BE2C (cell line): Measurements from ENCODE around the gene PTGES.

Source experiments
- DNase-seq: peaks from one replicate; pipeline ENCODE4 v3.0.0-alpha.2; 2020
- H3K27me3 ChIP-seq: fragments of 250-450 bp; sonication (Bioruptor Pico); 2 replicates; pipeline ENCODE4 v1.5.1; 2020; ENCODE audit warnings: mild to moderate bottlenecking
- H3K36me3 ChIP-seq: fragments of 250-450 bp; sonication (Bioruptor Pico); 2 replicates; pipeline ENCODE4 v1.5.1; 2020; ENCODE audit warnings: mild to moderate bottlenecking
- H3K4me1 ChIP-seq: fragments of 250-450 bp; sonication (Bioruptor Pico); 2 replicates; pipeline ENCODE4 v1.5.1; 2020
- H3K4me3 ChIP-seq: 2 replicates; pipeline ENCODE4 v1.5.1; 2011; ENCODE audit warnings: low read depth, low read length
- H3K9me3 ChIP-seq: fragments of 250-450 bp; sonication (Bioruptor Pico); 2 replicates; pipeline ENCODE4 v1.5.1; 2020
- TF ChIP-seq, protein P1 (sequence below): IDR thresholded peaks from 2 replicates; pipeline ENCODE4 v1.5.1; 2012; ENCODE audit warnings: mild to moderate bottlenecking, low read depth, low read length

Gene PTGES

DNA sequence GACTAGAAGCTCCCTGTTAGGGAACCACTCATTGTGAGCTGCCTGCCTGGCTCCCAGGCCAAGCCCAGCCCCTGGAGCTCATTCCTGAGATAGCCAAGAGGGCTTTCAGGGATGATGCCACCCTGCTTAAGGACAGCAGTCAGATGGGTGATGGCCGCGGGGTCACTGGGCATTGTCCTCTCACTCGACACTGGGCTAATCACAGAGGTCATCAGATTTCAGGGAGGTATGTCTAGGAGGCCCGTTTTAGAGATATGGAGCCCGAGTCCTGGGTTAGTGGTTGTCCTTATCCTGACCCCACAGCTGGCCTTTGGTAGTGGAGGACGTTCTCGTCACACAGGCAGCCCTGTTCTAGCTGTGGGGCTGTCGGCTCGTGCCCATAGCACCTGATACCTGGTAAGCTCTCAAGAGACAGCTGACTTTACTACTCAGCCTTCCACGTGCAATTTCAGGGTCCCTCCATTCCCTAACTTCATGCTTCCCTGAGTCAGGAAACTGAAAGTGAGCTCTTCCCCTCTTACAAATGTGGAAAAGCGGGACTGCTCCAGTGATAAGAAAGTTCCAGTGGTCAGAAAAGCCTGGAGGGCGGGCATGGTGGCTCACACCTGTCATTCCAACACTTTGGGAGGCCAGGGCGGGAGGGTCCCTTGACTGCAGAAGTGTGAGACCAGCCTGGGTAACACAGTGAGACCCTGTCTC, 7.1 kb upstream of the PTGES start:
- TF ChIP-seq, protein P1, sequence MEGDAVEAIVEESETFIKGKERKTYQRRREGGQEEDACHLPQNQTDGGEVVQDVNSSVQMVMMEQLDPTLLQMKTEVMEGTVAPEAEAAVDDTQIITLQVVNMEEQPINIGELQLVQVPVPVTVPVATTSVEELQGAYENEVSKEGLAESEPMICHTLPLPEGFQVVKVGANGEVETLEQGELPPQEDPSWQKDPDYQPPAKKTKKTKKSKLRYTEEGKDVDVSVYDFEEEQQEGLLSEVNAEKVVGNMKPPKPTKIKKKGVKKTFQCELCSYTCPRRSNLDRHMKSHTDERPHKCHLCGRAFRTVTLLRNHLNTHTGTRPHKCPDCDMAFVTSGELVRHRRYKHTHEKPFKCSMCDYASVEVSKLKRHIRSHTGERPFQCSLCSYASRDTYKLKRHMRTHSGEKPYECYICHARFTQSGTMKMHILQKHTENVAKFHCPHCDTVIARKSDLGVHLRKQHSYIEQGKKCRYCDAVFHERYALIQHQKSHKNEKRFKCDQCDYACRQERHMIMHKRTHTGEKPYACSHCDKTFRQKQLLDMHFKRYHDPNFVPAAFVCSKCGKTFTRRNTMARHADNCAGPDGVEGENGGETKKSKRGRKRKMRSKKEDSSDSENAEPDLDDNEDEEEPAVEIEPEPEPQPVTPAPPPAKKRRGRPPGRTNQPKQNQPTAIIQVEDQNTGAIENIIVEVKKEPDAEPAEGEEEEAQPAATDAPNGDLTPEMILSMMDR = no peak
- Histone ChIP-seq H3K4me3 (no peak overlapping the region), H3K27me3 (no peaks in the 10 kb centered on the region), H3K9me3 (no peaks in the 10 kb centered on the region), H3K36me3 (no peaks in the 10 kb centered on the region), H3K4me1 (0 out of 2 replicates have a peak, but pooled peaks cover 3% of the 10 kb centered on the region)
- no peak for DNase-seq

DNA sequence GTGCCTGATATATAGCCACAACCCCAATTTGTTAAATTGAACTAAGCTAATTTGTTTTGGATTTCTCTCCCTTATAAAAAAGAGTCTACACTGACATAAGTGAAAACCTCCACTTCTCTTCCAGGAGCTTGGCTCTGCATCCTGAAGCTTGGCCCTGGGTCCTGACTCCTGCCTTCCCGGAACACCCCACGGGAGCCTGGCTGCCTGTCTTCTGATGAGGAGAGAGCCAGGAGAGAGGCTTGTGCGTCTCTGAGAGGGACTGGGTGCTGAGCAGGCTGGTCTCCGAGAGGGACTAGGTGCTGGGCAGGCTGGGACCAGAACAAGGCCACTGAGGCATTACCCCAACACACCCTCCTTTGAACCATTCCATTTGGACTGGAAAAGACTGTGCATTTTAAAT, 6.5 kb upstream of the PTGES start:
- Histone ChIP-seq H3K4me3 (no peak overlapping the region), H3K4me1 (0 out of 2 replicates have a peak, but pooled peaks cover 3% of the 10 kb centered on the region), H3K36me3 (no peaks in the 10 kb centered on the region), H3K9me3 (no peaks in the 10 kb centered on the region), H3K27me3 (no peaks in the 10 kb centered on the region)
- TF ChIP-seq, protein P1 = no peak
- no peak for DNase-seq

DNA sequence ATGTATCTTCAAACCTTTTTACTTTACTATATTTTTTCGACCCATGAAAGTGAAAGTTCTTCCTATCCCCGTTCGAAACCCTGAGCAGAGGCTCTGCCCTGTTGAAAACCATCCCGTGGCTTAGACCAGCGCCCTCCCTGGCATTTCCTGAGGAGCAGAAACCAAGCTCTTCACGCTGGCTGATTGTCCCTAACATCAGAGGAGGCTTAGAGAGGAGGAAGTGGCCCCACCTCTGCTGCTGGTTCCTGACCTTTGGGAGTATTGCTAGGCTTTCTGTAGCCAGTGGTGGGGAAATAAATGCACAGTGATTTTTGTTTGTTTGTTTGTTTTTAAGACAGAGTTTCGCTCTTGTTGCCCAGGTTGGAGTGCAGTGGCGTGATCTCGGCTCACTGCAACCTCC, 4.2 kb upstream of the PTGES start:
- Histone ChIP-seq H3K9me3 (no peaks in the 10 kb centered on the region), H3K27me3 (no peaks in the 10 kb centered on the region; the same call in 1 of the 2 replicates), H3K4me1 (peaks cover 5% of the 10 kb centered on the region), H3K36me3 (no peaks in the 10 kb centered on the region), H3K4me3 (no peak overlapping the region)
- no peak for DNase-seq
- TF ChIP-seq, protein P1 = no peak

DNA sequence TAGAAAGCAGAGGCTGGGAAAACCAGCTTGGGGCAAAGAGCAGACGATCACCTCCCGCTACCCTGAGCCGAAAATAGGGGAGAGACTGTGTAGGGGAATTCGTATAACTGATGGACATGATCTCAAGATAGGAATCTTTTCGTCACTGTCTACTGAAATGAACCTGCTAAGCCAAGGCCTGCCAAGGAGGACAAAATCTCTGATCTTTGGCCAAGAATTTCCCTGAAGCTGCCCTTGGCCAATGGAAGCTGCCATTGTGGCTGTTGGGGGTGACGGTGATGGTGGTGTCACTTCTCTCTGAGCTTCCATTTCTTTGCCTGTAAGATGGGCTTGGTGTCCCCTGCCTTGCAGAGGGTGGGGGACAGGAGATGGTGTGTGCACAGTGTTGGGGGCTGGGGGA, 3.3 kb upstream of the PTGES start:
- Histone ChIP-seq H3K9me3 (no peaks in the 10 kb centered on the region), H3K36me3 (no peaks in the 10 kb centered on the region), H3K27me3 (no peaks in the 10 kb centered on the region; the same call in 1 of the 2 replicates), H3K4me1 (peaks cover 9% of the 10 kb centered on the region), H3K4me3 (no peak overlapping the region)
- no peak for DNase-seq
- TF ChIP-seq, protein P1 = no peak

DNA sequence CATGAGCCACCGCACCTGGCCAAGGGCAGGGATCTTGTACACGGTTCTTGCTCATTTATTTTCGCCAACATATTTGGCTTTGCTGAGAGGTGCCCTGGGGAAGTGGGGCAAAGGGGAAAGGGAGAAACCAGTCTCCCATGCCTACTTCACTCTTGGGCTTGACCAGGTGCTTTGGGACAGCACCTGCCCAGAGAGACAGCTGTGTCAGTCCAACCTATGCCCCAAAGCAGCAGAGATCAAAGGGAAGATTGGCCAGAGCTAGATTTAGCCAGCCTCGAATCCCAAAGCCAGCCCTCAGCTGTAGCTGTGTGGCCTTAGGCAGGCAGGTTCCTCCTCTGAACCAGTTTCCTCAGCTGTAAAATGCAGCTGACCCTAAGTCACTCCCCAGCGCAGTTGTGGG, 2.3 kb upstream of the PTGES start:
- H3K27me3 ChIP-seq = no peaks in the 10 kb centered on the region; the same call in 1 of the 2 replicates
- H3K4me1 ChIP-seq = peaks cover 9% of the 10 kb centered on the region
- no peaks in the 10 kb centered on the region for H3K36me3 ChIP-seq
- no peak for DNase-seq
- H3K9me3 ChIP-seq = no peaks in the 10 kb centered on the region
- no peak overlapping the region for H3K4me3 ChIP-seq
- TF ChIP-seq, protein P1 = no peak

DNA sequence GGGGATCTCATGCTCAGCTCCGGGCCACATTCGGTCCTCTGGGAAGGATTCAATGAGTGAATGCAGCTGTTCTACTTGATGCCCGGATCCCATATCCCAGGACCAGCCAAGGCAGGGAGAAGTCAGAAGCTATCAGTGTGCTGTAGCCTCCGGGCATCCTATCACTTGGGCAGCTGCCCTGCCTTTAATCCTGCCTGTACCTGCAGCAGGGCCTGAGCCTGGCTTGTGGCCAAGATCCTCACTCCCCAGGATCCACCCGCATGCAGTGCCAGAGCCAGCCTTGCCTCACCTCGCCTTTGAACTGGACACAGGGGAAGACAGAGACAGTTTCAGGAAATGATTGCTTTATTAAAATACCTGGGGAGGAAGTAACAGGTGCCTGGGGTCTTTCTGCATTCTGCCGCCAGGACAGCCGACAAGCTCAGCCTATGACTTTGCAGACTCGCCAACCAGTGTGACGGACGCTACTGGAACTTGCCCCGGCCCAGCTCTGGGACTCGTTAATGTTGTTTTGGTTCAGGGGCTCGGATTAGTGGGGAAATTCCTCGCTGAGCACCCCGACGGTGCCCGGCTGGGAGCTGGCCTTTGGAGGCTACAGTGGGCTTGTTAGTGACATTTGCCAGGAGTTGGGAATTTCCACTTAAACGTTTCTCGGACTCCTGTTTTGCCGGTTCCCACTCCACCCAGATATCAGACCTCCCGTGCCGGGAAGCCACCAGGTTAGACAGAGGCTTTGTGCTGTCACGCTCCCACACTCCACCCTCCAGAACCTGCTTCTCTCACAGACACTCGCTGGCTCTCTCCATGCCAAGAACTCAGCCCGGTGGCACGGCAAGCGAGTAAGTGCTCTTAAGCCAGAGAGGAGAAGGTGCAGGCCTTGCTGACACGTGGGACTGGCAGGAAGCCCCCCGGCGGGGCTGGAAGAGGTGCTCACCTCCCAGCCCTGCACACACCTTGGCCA, 721 bp downstream of the PTGES start:
- Histone ChIP-seq H3K36me3 (no peaks in the 10 kb centered on the region), H3K4me3 (peak overlapping the region; percentile 52), H3K27me3 (no peaks in the 10 kb centered on the region; the same call in 1 of the 2 replicates), H3K4me1 (peaks cover 9% of the 10 kb centered on the region), H3K9me3 (no peaks in the 10 kb centered on the region)
- DNase-seq = peak; percentile 89
- TF ChIP-seq, protein P1 = no peak
